ENCODE measurements around the gene SLC52A3. TPM values are rescaled to one million over a fixed set of nuclear protein-coding genes. Genes with fewer than 3 reads are reported as not detected.

Gene SLC52A3
- total RNA-seq, 1 experiment from 2014 or later = 4.2 TPM

DNA sequence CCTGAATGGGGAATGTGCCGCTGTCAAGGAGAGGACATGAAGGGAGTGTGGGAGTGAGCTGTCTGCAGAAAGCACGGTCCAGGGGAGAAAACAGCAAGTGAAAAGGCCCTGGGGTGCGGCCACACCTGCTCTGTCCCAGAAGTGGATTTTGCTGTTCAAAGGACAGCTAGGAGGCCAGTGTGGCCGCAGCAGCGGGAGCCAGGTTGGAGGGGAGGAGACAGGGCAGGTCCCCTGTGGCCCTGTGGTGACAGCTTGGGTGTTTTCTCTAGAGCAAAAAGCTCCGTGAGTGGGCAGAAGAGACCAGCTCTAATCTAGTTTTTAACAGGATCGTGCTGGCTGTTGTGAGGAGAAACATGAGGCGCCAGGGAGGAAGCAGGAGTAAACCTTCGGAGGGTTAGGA, 4.5 kb upstream of the SLC52A3 start:
- Histone ChIP-seq H3F3A (ENCODE audit: low read length, unreplicated experiment) (no peaks in the 10 kb centered on the region), H3K9ac (ENCODE audit: low read length) (no peak overlapping the region), H2AFZ (ENCODE audit: low read length) (no peak overlapping the region), H3K4me3 (ENCODE audit: low read length) (no peak overlapping the region), H3K9me2 (replicated peaks; ENCODE audit: low read length) (no peaks in the 10 kb centered on the region), H3K4me2 (ENCODE audit: low read length) (no peak overlapping the region), H4K20me1 (ENCODE audit: low read length) (no peaks in the 10 kb centered on the region), H3K27ac (ENCODE audit: low read length) (no peak overlapping the region), H3K9me3 (ENCODE audit: low read length) (no peaks in the 10 kb centered on the region), H3K27me3 (ENCODE audit: low read length) (no peaks in the 10 kb centered on the region), H3K4me1 (ENCODE audit: insufficient read depth, low read length) (peaks cover 9% of the 10 kb centered on the region), H3K36me3 (ENCODE audit: low read depth, low read length) (no peaks in the 10 kb centered on the region), H3K79me2 (ENCODE audit: low read length) (peaks cover 1% of the 10 kb centered on the region)
- DNase-seq = no peak
- intact Hi-C loops (cut with micrococcal nuclease) = no loop called here
- no peak for ATAC-seq
- ChIA-PET CTCF (no interaction called here), POLR2A (ENCODE audit: unreplicated experiment) (no interaction called here)
- TF ChIP-seq CTCF (conservative IDR thresholded peaks at IDR 0.05; ENCODE audit: low read depth, low read length) (no peak), EZH2phosphoT487 (IDR thresholded peaks at IDR 0.05; ENCODE audit: borderline replicate concordance, low read length) (no peak), EZH2 (IDR thresholded peaks at IDR 0.05; ENCODE audit: low read length, unreplicated experiment) (no peak)
- no TSS peak for BruUV-seq (replicated peaks)

DNA sequence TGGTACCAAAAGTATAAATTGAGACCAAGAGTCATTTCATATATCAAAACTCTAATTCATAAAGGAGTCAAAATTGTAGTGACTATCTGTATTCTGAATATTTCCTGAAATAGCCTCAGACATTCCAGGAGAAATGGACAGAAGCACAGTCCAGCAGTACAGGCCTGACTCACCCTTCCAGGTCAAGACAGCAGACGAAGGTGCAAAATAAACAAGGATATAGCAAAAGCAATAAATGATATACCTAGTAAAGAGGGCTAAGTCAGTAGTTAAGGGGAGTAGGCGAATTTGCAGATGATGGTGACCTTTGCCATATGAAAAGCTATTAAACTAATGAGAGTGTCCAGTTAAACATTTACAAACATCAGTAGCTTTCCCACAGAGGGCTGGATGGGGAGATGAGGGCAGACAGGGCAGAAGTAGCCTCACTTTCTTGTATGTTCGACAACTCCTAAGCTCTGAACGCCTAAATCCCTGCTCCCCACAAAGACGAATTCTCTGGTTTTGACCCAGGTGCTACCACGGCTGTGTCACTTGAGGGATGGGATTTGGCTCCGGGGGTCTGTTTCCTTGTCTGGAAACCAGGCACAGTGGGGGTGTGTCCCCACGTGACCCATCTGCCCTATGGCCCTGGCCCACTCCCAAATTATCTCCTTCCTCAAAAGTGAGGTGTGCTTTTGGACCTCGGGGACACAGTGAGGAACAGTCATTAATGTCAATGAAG, 3.6 kb upstream of the SLC52A3 start:
- Histone ChIP-seq H2AFZ (ENCODE audit: low read length) (no peak overlapping the region), H3K4me3 (ENCODE audit: low read length) (no peak overlapping the region), H4K20me1 (ENCODE audit: low read length) (no peaks in the 10 kb centered on the region), H3K9me3 (ENCODE audit: low read length) (no peaks in the 10 kb centered on the region), H3K4me2 (ENCODE audit: low read length) (no peak overlapping the region), H3K27me3 (ENCODE audit: low read length) (no peaks in the 10 kb centered on the region), H3K79me2 (ENCODE audit: low read length) (peaks cover 6% of the 10 kb centered on the region), H3K9me2 (replicated peaks; ENCODE audit: low read length) (no peaks in the 10 kb centered on the region), H3K9ac (ENCODE audit: low read length) (no peak overlapping the region), H3K27ac (ENCODE audit: low read length) (no peak overlapping the region), H3F3A (ENCODE audit: low read length, unreplicated experiment) (no peaks in the 10 kb centered on the region), H3K36me3 (ENCODE audit: low read depth, low read length) (no peaks in the 10 kb centered on the region), H3K4me1 (ENCODE audit: insufficient read depth, low read length) (peaks cover 13% of the 10 kb centered on the region)
- POLR2A ChIA-PET (ENCODE audit: unreplicated experiment) = no interaction called here
- TF ChIP-seq CTCF (conservative IDR thresholded peaks at IDR 0.05; ENCODE audit: low read depth, low read length) (no peak), EZH2phosphoT487 (IDR thresholded peaks at IDR 0.05; ENCODE audit: borderline replicate concordance, low read length) (no peak)
- DNase-seq (no peak), ATAC-seq (no peak)
- CTCF ChIA-PET = no interaction called here
- no TSS peak for BruUV-seq (replicated peaks)
- intact Hi-C loops (cut with micrococcal nuclease) = no loop called here

- intact Hi-C loops (cut with micrococcal nuclease) = no loop called here
These were observed 2.4 kb upstream of the SLC52A3 start for GRCh38 chr20:770691-771090.

More at GRCh38 chr20:770691-771090, 2.4 kb upstream of the SLC52A3 start:
- ChIA-PET POLR2A (ENCODE audit: unreplicated experiment) (no interaction called here), CTCF (no interaction called here)
- ATAC-seq = no peak
- peaks cover 13% of the 10 kb centered on the region for H3K4me1 ChIP-seq (ENCODE audit: insufficient read depth, low read length)
- no peak overlapping the region for H2AFZ ChIP-seq (ENCODE audit: low read length)
- no peaks in the 10 kb centered on the region for H3K9me2 ChIP-seq (replicated peaks; ENCODE audit: low read length)
- H3K36me3 ChIP-seq (ENCODE audit: low read depth, low read length) = no peaks in the 10 kb centered on the region
- DNase-seq = no peak
- no peaks in the 10 kb centered on the region for H3F3A ChIP-seq (ENCODE audit: low read length, unreplicated experiment)
- H3K4me2 ChIP-seq (ENCODE audit: low read length) = no peak overlapping the region
- H3K27me3 ChIP-seq (ENCODE audit: low read length) = no peaks in the 10 kb centered on the region
- no peak for TF ChIP-seq CTCF (conservative IDR thresholded peaks at IDR 0.05; ENCODE audit: low read depth, low read length)
- TF ChIP-seq EZH2 (IDR thresholded peaks at IDR 0.05; ENCODE audit: low read length, unreplicated experiment) = no peak
- TF ChIP-seq EZH2phosphoT487 (IDR thresholded peaks at IDR 0.05; ENCODE audit: borderline replicate concordance, low read length) = no peak
- H3K9ac ChIP-seq (ENCODE audit: low read length) = no peak overlapping the region
- no peak overlapping the region for H3K27ac ChIP-seq (ENCODE audit: low read length)
- H3K9me3 ChIP-seq (ENCODE audit: low read length) = no peaks in the 10 kb centered on the region
- no peaks in the 10 kb centered on the region for H4K20me1 ChIP-seq (ENCODE audit: low read length)
- no peak overlapping the region for H3K4me3 ChIP-seq (ENCODE audit: low read length)
- BruUV-seq (replicated peaks) = no TSS peak
- H3K79me2 ChIP-seq (ENCODE audit: low read length) = peaks cover 6% of the 10 kb centered on the region

Data from PC-3 (cell line).